GM23338 (cell line): Measurements from ENCODE around the gene CST11.

Experiments used
- CREB1 ChIP-seq: fragments of 250-450 bp; sonication (Bioruptor Pico); IDR thresholded peaks from 2 replicates; pipeline ENCODE4 v1.5.0; 2020; ENCODE audit warnings: low read depth, mild to moderate bottlenecking, moderate library complexity
- CTCF ChIP-seq, 2 experiments: fragments of 200-600 bp in 1 of 2; sonication (generic) in 1 of 2; conservative IDR thresholded peaks; 2 replicates each; pipeline versions ENCODE4 v1.5.1 to v1.6.1; 2016 to 2017; ENCODE audit warnings: antibody characterized with exemption in 2 of 2, low read depth in 2 of 2, mild to moderate bottlenecking in 2 of 2, moderate library complexity in 1 of 2
- ETS1 ChIP-seq: IDR thresholded peaks from 2 replicates; pipeline ENCODE4 v1.6.1; 2016; ENCODE audit warnings: antibody characterized with exemption
- EZH2 ChIP-seq: fragments of 200-600 bp; sonication (generic); IDR thresholded peaks from one replicate; pipeline ENCODE4 v1.8.0; 2017; ENCODE audit warnings: antibody characterized with exemption, mild to moderate bottlenecking, low read depth; ENCODE audit not compliant: unreplicated experiment
- EZH2phosphoT487 ChIP-seq: fragments of 200-600 bp; sonication (generic); IDR thresholded peaks from one replicate; pipeline ENCODE4 v1.8.1; 2018; ENCODE audit warnings: antibody characterized with exemption; ENCODE audit not compliant: unreplicated experiment
- JUNB ChIP-seq: IDR thresholded peaks from one replicate; pipeline ENCODE4 v1.6.1; 2016; ENCODE audit warnings: antibody characterized with exemption; ENCODE audit not compliant: unreplicated experiment
- NANOG ChIP-seq: IDR thresholded peaks from 2 replicates; pipeline ENCODE4 v1.6.1; 2016; ENCODE audit warnings: antibody characterized with exemption, borderline replicate concordance
- POLR2AphosphoS5 ChIP-seq: IDR thresholded peaks from 2 replicates; pipeline ENCODE4 v1.6.1; 2016; ENCODE audit warnings: antibody characterized with exemption, low read depth
- STAT1 ChIP-seq: IDR thresholded peaks from one replicate; pipeline ENCODE4 v1.6.1; 2016; ENCODE audit warnings: antibody characterized with exemption; ENCODE audit not compliant: unreplicated experiment
- ZNF114 ChIP-seq: fragments of 250-450 bp; sonication (Bioruptor Pico); IDR thresholded peaks from 2 replicates; pipeline ENCODE4 v1.5.0; 2020; ENCODE audit warnings: mild to moderate bottlenecking, moderate library complexity
- TF ChIP-seq, protein P1 (sequence below): IDR thresholded peaks from one replicate; pipeline ENCODE4 v1.6.1; 2018; ENCODE audit warnings: antibody characterized with exemption; ENCODE audit not compliant: unreplicated experiment

DNA sequence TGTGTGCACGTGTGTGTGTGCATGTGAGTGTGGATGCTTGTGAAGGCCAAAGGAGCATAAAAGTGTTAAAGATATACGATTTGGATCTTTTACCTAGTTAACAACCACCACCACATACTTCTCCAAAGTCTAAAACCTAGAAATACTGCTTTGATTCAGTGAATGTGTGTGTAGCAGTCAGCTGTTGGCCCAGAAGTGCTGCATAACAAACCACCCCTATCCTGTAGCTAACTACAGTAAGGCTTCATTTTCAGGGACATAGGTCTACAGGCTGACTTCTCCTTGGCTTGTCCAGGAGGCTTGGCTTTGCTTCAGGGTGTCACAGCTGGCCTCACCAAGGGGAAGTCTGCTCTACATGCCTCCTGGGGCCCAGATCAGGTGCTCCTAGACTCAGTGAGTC lies 35.8 kb upstream of the CST11 start:
- TF ChIP-seq CTCF (conservative IDR thresholded peaks at IDR 0.05; ENCODE audit: low read depth in 2 of 2), result no peak
- no peak for TF ChIP-seq CREB1 (CRISPR knock-in tag)
- TF ChIP-seq EZH2, result no peak
- no peak for TF ChIP-seq POLR2AphosphoS5
- TF ChIP-seq, protein P1, sequence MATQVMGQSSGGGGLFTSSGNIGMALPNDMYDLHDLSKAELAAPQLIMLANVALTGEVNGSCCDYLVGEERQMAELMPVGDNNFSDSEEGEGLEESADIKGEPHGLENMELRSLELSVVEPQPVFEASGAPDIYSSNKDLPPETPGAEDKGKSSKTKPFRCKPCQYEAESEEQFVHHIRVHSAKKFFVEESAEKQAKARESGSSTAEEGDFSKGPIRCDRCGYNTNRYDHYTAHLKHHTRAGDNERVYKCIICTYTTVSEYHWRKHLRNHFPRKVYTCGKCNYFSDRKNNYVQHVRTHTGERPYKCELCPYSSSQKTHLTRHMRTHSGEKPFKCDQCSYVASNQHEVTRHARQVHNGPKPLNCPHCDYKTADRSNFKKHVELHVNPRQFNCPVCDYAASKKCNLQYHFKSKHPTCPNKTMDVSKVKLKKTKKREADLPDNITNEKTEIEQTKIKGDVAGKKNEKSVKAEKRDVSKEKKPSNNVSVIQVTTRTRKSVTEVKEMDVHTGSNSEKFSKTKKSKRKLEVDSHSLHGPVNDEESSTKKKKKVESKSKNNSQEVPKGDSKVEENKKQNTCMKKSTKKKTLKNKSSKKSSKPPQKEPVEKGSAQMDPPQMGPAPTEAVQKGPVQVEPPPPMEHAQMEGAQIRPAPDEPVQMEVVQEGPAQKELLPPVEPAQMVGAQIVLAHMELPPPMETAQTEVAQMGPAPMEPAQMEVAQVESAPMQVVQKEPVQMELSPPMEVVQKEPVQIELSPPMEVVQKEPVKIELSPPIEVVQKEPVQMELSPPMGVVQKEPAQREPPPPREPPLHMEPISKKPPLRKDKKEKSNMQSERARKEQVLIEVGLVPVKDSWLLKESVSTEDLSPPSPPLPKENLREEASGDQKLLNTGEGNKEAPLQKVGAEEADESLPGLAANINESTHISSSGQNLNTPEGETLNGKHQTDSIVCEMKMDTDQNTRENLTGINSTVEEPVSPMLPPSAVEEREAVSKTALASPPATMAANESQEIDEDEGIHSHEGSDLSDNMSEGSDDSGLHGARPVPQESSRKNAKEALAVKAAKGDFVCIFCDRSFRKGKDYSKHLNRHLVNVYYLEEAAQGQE, result no peak
- no peak for TF ChIP-seq EZH2phosphoT487
- no peak for TF ChIP-seq ZNF114
- no peak for TF ChIP-seq ETS1
- no peak for TF ChIP-seq NANOG
- TF ChIP-seq STAT1, result no peak
- no peak for TF ChIP-seq JUNB
